ENCODE results near the gene HRCT1.

DNA sequence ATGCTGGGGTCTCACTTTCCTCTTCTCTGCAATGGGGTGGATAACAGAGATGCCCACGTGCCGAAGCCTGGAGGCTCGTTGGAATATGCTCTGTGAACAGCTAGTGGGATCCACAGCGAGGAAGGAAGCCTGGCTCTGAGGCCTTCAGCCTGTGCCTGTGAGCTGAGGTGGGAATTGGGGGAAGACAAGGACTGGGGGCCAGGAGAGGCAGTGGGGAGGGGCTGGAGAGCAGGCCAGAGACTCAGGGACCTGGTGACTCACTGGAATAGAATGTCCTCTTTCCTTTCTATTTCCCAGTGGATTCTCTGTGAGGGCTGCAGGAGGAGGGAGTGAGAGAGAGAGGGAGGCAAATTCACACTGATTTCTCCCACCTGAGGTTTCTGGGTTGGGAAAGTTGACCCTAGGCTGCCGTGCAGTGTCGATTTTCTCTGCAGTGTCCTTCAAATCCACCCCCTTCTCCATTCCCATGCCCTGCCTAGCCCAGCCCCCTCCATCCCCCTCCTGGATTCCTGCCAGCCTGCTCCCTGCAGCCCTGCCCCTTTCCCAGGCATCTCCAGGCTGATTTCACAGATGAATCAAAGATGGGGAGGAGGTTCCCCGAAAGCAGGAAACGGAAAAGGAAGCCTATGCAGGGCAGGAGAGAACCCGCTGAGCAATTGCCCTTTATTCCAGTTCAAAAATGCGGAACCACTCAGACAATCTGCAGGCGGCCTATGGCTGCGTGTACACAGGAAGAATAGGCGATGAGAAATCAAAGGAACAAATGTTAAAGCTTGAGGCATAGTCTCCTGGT lies 1.9 kb downstream of the HRCT1 start:
- no peak for TF ChIP-seq SMC3 (conservative IDR thresholded peaks at IDR 0.05; ENCODE audit: poor library complexity)
- TF ChIP-seq, protein P1, sequence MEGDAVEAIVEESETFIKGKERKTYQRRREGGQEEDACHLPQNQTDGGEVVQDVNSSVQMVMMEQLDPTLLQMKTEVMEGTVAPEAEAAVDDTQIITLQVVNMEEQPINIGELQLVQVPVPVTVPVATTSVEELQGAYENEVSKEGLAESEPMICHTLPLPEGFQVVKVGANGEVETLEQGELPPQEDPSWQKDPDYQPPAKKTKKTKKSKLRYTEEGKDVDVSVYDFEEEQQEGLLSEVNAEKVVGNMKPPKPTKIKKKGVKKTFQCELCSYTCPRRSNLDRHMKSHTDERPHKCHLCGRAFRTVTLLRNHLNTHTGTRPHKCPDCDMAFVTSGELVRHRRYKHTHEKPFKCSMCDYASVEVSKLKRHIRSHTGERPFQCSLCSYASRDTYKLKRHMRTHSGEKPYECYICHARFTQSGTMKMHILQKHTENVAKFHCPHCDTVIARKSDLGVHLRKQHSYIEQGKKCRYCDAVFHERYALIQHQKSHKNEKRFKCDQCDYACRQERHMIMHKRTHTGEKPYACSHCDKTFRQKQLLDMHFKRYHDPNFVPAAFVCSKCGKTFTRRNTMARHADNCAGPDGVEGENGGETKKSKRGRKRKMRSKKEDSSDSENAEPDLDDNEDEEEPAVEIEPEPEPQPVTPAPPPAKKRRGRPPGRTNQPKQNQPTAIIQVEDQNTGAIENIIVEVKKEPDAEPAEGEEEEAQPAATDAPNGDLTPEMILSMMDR (IDR thresholded peaks at IDR 0.05; ENCODE audit: poor library complexity, severe bottlenecking) = no peak
- TF ChIP-seq, protein P2, sequence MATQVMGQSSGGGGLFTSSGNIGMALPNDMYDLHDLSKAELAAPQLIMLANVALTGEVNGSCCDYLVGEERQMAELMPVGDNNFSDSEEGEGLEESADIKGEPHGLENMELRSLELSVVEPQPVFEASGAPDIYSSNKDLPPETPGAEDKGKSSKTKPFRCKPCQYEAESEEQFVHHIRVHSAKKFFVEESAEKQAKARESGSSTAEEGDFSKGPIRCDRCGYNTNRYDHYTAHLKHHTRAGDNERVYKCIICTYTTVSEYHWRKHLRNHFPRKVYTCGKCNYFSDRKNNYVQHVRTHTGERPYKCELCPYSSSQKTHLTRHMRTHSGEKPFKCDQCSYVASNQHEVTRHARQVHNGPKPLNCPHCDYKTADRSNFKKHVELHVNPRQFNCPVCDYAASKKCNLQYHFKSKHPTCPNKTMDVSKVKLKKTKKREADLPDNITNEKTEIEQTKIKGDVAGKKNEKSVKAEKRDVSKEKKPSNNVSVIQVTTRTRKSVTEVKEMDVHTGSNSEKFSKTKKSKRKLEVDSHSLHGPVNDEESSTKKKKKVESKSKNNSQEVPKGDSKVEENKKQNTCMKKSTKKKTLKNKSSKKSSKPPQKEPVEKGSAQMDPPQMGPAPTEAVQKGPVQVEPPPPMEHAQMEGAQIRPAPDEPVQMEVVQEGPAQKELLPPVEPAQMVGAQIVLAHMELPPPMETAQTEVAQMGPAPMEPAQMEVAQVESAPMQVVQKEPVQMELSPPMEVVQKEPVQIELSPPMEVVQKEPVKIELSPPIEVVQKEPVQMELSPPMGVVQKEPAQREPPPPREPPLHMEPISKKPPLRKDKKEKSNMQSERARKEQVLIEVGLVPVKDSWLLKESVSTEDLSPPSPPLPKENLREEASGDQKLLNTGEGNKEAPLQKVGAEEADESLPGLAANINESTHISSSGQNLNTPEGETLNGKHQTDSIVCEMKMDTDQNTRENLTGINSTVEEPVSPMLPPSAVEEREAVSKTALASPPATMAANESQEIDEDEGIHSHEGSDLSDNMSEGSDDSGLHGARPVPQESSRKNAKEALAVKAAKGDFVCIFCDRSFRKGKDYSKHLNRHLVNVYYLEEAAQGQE (IDR thresholded peaks at IDR 0.05; ENCODE audit: borderline replicate concordance) = no peak
